A673 (cell line): ENCODE data around the gene GALNT6. TPM values are rescaled to one million over a fixed set of nuclear protein-coding genes. Genes with fewer than 3 reads are reported as not detected.

ENCODE experiments used
- BruUV-seq: library from RNA; stranded (reverse); fragments of 400-500 nt; replicated peaks from 2 replicates; lab custom pipeline; 2021; lab: Mats Ljungman, UMichigan
- CTCF ChIA-PET: fragments of 300-600 bp; sonication (Branson Sonifier 250); formaldehyde crosslinking; loops from one replicate; lab custom pipeline; 2022; ENCODE audit warnings: antibody characterized with exemption; lab: Charles Lee
- POLR2A ChIA-PET: fragments of 300-600 bp; sonication (Branson Sonifier 250); formaldehyde crosslinking; loops from one replicate; lab custom pipeline; 2022; ENCODE audit warnings: antibody characterized with exemption; ENCODE audit not compliant: low non-redundant PET; lab: Charles Lee
- DNase-seq: peaks from one replicate; pipeline ENCODE4 v3.0.0-alpha.2; 2015; ENCODE audit warnings: low spot score
- H3K27ac ChIP-seq: fragments of 200-600 bp; sonication (generic); 2 replicates; pipeline ENCODE4 v1.5.1; 2016; ENCODE audit warnings: mixed run types, low read depth, mild to moderate bottlenecking, mixed read lengths, antibody characterized with exemption, low read length; ENCODE audit not compliant: poor library complexity, severe bottlenecking
- H3K27me3 ChIP-seq: fragments of 200-600 bp; sonication (generic); replicated peaks from 2 replicates; pipeline ENCODE4 v1.6.1; 2017; ENCODE audit warnings: mixed run types, low read depth, mild to moderate bottlenecking, mixed read lengths, antibody characterized with exemption, low read length; ENCODE audit not compliant: insufficient read depth, poor library complexity
- H3K36me3 ChIP-seq: fragments of 200-600 bp; sonication (generic); 2 replicates; pipeline ENCODE4 v1.6.1; 2016; ENCODE audit warnings: mixed run types, mild to moderate bottlenecking, mixed read lengths, antibody characterized with exemption, low read length; ENCODE audit not compliant: insufficient read depth, poor library complexity, severe bottlenecking
- H3K4me1 ChIP-seq: fragments of 200-600 bp; sonication (generic); 2 replicates; pipeline ENCODE4 v1.6.1; 2017; ENCODE audit warnings: mixed run types, mild to moderate bottlenecking, mixed read lengths, antibody characterized with exemption, low read length; ENCODE audit not compliant: insufficient read depth, poor library complexity, severe bottlenecking
- H3K4me3 ChIP-seq: fragments of 200-600 bp; sonication (generic); 2 replicates; pipeline ENCODE4 v1.5.1; 2016; ENCODE audit warnings: low read depth, mixed run types, mild to moderate bottlenecking, mixed read lengths, low read length; ENCODE audit not compliant: poor library complexity, severe bottlenecking
- H3K9me3 ChIP-seq: fragments of 200-600 bp; sonication (generic); 2 replicates; pipeline ENCODE4 v1.6.1; 2016; ENCODE audit warnings: mixed run types, low read depth, mild to moderate bottlenecking, mixed read lengths, antibody characterized with exemption, low read length; ENCODE audit not compliant: poor library complexity, severe bottlenecking
- EZH2 ChIP-seq: fragments of 200-600 bp; sonication (generic); IDR thresholded peaks from 2 replicates; pipeline ENCODE4 v1.6.1; 2017; ENCODE audit warnings: borderline replicate concordance, low read depth, mild to moderate bottlenecking, mixed read lengths, antibody characterized with exemption, low read length; ENCODE audit not compliant: poor library complexity, severe bottlenecking
- intact Hi-C: fragments of 100-400 bp; cut with micrococcal nuclease; formaldehyde crosslinking; loops from one replicate; pipeline ENCODE4 v1.10.0; 2022; ENCODE audit not compliant: unreplicated experiment
- total RNA-seq: library from RNA; stranded (reverse); gene quantifications from 2 replicates; pipeline ENCODE4 v1.2.3, GENCODE V29; 2021
- TF ChIP-seq, protein P1 (sequence below): fragments of 300-800, 200-600 bp; sonication (generic); conservative IDR thresholded peaks from 2 replicates; pipeline ENCODE4 v1.5.1; 2017; ENCODE audit warnings: low read depth, mild to moderate bottlenecking, antibody characterized with exemption, low read length, moderate library complexity, mixed read lengths

The GALNT6 gene
- total RNA-seq, 1 experiment from 2014 or later = 0.26 TPM

DNA sequence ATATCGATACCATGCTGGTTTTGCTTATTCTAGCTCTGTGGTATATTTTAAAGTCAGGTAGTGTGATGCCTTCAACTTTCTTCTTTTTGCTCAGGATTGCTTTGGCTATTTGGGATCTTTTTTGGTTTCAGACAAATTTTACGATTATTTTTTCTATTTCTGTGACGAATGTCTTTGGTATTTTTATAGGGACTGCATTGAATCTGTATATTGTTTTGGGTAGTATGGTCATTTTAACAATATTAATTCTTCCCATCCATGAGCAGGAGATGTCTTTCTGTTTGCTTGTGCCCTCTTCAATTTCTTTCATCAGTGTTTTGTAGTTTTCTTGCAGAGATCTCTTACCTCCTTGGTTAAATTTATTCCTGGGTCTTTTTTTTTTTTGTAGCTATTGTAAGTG, 22.6 kb upstream of the GALNT6 start:
- Histone ChIP-seq H3K9me3 (no peaks in the 10 kb centered on the region), H3K27ac (no peak overlapping the region), H3K27me3 (no peaks in the 10 kb centered on the region), H3K4me3 (no peak overlapping the region), H3K36me3 (no peaks in the 10 kb centered on the region), H3K4me1 (no peaks in the 10 kb centered on the region)
- intact Hi-C loops = no loop called here
- POLR2A ChIA-PET = no interaction called here
- BruUV-seq = no TSS peak
- CTCF ChIA-PET = no interaction called here
- TF ChIP-seq EZH2 = no peak
- TF ChIP-seq, protein P1, sequence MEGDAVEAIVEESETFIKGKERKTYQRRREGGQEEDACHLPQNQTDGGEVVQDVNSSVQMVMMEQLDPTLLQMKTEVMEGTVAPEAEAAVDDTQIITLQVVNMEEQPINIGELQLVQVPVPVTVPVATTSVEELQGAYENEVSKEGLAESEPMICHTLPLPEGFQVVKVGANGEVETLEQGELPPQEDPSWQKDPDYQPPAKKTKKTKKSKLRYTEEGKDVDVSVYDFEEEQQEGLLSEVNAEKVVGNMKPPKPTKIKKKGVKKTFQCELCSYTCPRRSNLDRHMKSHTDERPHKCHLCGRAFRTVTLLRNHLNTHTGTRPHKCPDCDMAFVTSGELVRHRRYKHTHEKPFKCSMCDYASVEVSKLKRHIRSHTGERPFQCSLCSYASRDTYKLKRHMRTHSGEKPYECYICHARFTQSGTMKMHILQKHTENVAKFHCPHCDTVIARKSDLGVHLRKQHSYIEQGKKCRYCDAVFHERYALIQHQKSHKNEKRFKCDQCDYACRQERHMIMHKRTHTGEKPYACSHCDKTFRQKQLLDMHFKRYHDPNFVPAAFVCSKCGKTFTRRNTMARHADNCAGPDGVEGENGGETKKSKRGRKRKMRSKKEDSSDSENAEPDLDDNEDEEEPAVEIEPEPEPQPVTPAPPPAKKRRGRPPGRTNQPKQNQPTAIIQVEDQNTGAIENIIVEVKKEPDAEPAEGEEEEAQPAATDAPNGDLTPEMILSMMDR = no peak
- DNase-seq = no peak

DNA sequence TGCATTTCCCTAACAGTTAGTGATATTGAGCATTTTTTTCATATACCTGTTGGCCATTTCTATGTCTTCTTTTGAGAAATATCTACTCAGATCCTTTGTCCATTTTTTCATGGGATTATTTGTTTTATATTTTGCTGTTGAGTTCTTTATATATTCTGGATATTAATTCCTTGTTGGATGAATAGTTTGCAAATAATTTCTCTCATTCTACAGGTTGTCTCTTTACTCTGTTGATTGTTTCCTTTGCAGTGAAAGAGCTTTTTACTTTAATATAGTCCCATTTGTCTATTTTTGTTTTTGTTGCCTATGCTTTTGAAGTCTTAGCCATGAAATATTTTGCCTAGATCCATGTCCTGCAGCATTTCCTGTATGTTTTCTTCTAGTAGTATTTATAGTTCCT, 21.9 kb upstream of the GALNT6 start:
- no TSS peak for BruUV-seq
- POLR2A ChIA-PET = no interaction called here
- Histone ChIP-seq H3K4me1 (no peaks in the 10 kb centered on the region), H3K9me3 (no peaks in the 10 kb centered on the region), H3K36me3 (no peaks in the 10 kb centered on the region), H3K27me3 (no peaks in the 10 kb centered on the region), H3K27ac (no peak overlapping the region), H3K4me3 (no peak overlapping the region)
- DNase-seq = no peak
- no peak for TF ChIP-seq EZH2
- TF ChIP-seq, protein P1 = no peak
- intact Hi-C loops = no loop called here
- CTCF ChIA-PET = no interaction called here

DNA sequence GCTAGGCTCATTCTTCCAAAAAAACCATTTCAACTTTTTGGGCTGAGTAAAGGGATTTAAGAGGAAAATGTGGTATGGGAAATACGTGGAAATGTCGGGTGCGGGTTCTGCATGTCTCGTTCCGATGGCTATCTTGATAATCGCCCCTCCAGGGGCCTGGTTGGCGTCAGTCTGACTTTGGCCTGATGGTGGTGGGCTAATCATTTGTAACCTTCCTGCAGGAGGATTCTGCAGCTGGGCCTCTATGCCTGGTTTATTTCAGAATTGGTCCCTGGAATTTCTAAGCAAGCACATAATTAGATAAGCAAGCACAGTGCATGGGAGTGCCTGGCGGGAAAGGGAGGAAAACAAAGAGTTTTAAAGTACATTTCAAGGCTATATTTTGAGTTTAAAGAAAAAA, 18.6 kb upstream of the GALNT6 start:
- Histone ChIP-seq H3K27ac (no peak overlapping the region), H3K36me3 (no peaks in the 10 kb centered on the region), H3K4me1 (no peaks in the 10 kb centered on the region), H3K4me3 (no peak overlapping the region), H3K27me3 (no peaks in the 10 kb centered on the region), H3K9me3 (no peaks in the 10 kb centered on the region)
- TF ChIP-seq, protein P1 = no peak
- no peak for TF ChIP-seq EZH2
- intact Hi-C loops = no loop called here
- POLR2A ChIA-PET = interaction anchor here (0.7 kb wide), 1 partner anchor 10 kb away, joined by 9 read pairs; no protein-coding TSS in a partner anchor
- CTCF ChIA-PET = no interaction called here
- BruUV-seq = no TSS peak
- no peak for DNase-seq
